H9 (cell line): ENCODE measurements around the gene WAC. TPM values are rescaled to one million over a fixed set of nuclear protein-coding genes. Genes with fewer than 3 reads are reported as not detected.

ENCODE experiments used
- DNase-seq: peaks from one replicate; pipeline ENCODE4 v3.0.0-alpha.2; 2017
- H2AFZ ChIP-seq: one replicate; pipeline ENCODE4 v1.6.1; 2013; ENCODE audit warnings: mild to moderate bottlenecking, low read length, control low read depth, moderate library complexity
- H2AK5ac ChIP-seq: 2 replicates; pipeline ENCODE4 v1.6.1; 2013; ENCODE audit warnings: low read length, control low read depth, mixed read lengths; ENCODE audit not compliant: insufficient read length
- H2BK120ac ChIP-seq: one replicate; pipeline ENCODE4 v1.6.1; 2013; ENCODE audit warnings: low read depth, mild to moderate bottlenecking, low read length, control low read depth, inconsistent platforms; ENCODE audit not compliant: poor library complexity, severe bottlenecking
- H2BK12ac ChIP-seq: 2 replicates; pipeline ENCODE4 v1.6.1; 2013; ENCODE audit warnings: low read length, control low read depth, mixed read lengths, low read depth; ENCODE audit not compliant: insufficient read length
- H2BK15ac ChIP-seq: 2 replicates; pipeline ENCODE4 v1.6.1; 2013; ENCODE audit warnings: low read depth, low read length, control low read depth
- H2BK20ac ChIP-seq: one replicate; pipeline ENCODE4 v1.6.1; 2013; ENCODE audit warnings: low read depth, mild to moderate bottlenecking, low read length, control low read depth, inconsistent platforms; ENCODE audit not compliant: poor library complexity, severe bottlenecking
- H2BK5ac ChIP-seq: 2 replicates; pipeline ENCODE4 v1.6.1; 2013; ENCODE audit warnings: low read length, control low read depth, mixed read lengths; ENCODE audit not compliant: insufficient read length
- H3K14ac ChIP-seq: 2 replicates; pipeline ENCODE4 v1.6.1; 2013; ENCODE audit warnings: low read length, control low read depth; ENCODE audit not compliant: insufficient read depth
- H3K18ac ChIP-seq: 2 replicates; pipeline ENCODE4 v1.6.1; 2013; ENCODE audit warnings: low read depth, mild to moderate bottlenecking, mixed read lengths, low read length, control low read depth; ENCODE audit not compliant: insufficient read length
- H3K23ac ChIP-seq: 2 replicates; pipeline ENCODE4 v1.6.1; 2013; ENCODE audit warnings: low read length, control low read depth, mixed read lengths, low read depth; ENCODE audit not compliant: insufficient read length
- H3K23me2 ChIP-seq: 2 replicates; pipeline ENCODE4 v1.6.1; 2013; ENCODE audit warnings: low read depth, mild to moderate bottlenecking, mixed read lengths, low read length, control low read depth; ENCODE audit not compliant: insufficient read length, poor library complexity, severe bottlenecking
- H3K27ac ChIP-seq: 2 replicates; pipeline ENCODE4 v1.5.1; 2013; ENCODE audit warnings: low read length, control low read depth, mixed read lengths, low read depth; ENCODE audit not compliant: insufficient read length
- H3K27me3 ChIP-seq: 2 replicates; pipeline ENCODE4 v1.6.1; 2013; ENCODE audit warnings: low read length, control low read depth, inconsistent platforms; ENCODE audit not compliant: insufficient read depth
- H3K4ac ChIP-seq: 2 replicates; pipeline ENCODE4 v1.6.1; 2013; ENCODE audit warnings: low read depth, mild to moderate bottlenecking, control low read depth, inconsistent platforms, low read length, moderate library complexity
- H3K4me1 ChIP-seq: 2 replicates; pipeline ENCODE4 v1.6.1; 2013; ENCODE audit warnings: low read length, control low read depth, inconsistent platforms; ENCODE audit not compliant: insufficient read depth
- H3K4me2 ChIP-seq: 2 replicates; pipeline ENCODE4 v1.6.1; 2013; ENCODE audit warnings: low read length, control low read depth, mixed read lengths; ENCODE audit not compliant: insufficient read length, insufficient read depth
- H3K56ac ChIP-seq: 2 replicates; pipeline ENCODE4 v1.6.1; 2013; ENCODE audit warnings: low read depth, mild to moderate bottlenecking, mixed read lengths, low read length, control low read depth; ENCODE audit not compliant: insufficient read length
- H3K79me1 ChIP-seq: 2 replicates; pipeline ENCODE4 v1.6.1; 2013; ENCODE audit warnings: low read depth, mild to moderate bottlenecking, moderate library complexity, low read length, control low read depth, inconsistent platforms; ENCODE audit not compliant: insufficient read depth, poor library complexity, severe bottlenecking
- H3K79me2 ChIP-seq: 2 replicates; pipeline ENCODE4 v1.6.1; 2013; ENCODE audit warnings: low read length, control low read depth, inconsistent platforms; ENCODE audit not compliant: insufficient read depth
- H3K9ac ChIP-seq: 2 replicates; pipeline ENCODE4 v1.6.1; 2013; ENCODE audit warnings: low read length, control low read depth, mixed read lengths; ENCODE audit not compliant: insufficient read length; ENCODE audit errors: extremely low read depth
- H3K9me3 ChIP-seq: one replicate; pipeline ENCODE4 v1.6.1; 2013; ENCODE audit warnings: low read depth, low read length, inconsistent platforms; ENCODE audit not compliant: control insufficient read depth
- H3T11ph ChIP-seq: one replicate; pipeline ENCODE4 v1.6.1; 2013; ENCODE audit warnings: mild to moderate bottlenecking, low read length, control low read depth, inconsistent platforms
- H4K20me1 ChIP-seq: one replicate; pipeline ENCODE4 v1.6.1; 2013; ENCODE audit not compliant: control insufficient read depth, insufficient read length, insufficient read depth
- H4K5ac ChIP-seq: 2 replicates; pipeline ENCODE4 v1.6.1; 2013; ENCODE audit warnings: low read depth, mild to moderate bottlenecking, mixed read lengths, low read length, control low read depth; ENCODE audit not compliant: insufficient read length
- H4K8ac ChIP-seq: replicated peaks from 2 replicates; pipeline ENCODE4 v1.6.1; 2013; ENCODE audit warnings: low read length, control low read depth, mixed read lengths, low read depth; ENCODE audit not compliant: insufficient read length
- H4K91ac ChIP-seq: 2 replicates; pipeline ENCODE4 v1.6.1; 2013; ENCODE audit warnings: low read depth, mild to moderate bottlenecking, moderate library complexity, mixed read lengths, low read length, control low read depth; ENCODE audit not compliant: insufficient read length
- H3K27ac Mint-ChIP-seq, 3 experiments: 2 replicates in 2 of 3; 3 replicates in 1 of 3; pipeline ENCODE4 v1.8.0; 2020 to 2021; ENCODE audit warnings: mixed read lengths in 3 of 3, mild to moderate bottlenecking in 1 of 3, moderate library complexity in 1 of 3
- H3K27me3 Mint-ChIP-seq: 2 replicates; pipeline ENCODE4 v1.8.0; 2021; ENCODE audit warnings: low read depth, mild to moderate bottlenecking, moderate library complexity, mixed read lengths
- H3K36me3 Mint-ChIP-seq, 3 experiments: 2 replicates in 2 of 3; 3 replicates in 1 of 3; pipeline ENCODE4 v1.8.0; 2020 to 2021; ENCODE audit warnings: low read depth in 3 of 3, mixed read lengths in 3 of 3; ENCODE audit not compliant: insufficient read depth in 1 of 3
- H3K4me1 Mint-ChIP-seq, 2 experiments: 2 replicates each; pipeline ENCODE4 v1.8.0; 2020; ENCODE audit warnings: mixed read lengths in 2 of 2
- H3K4me3 Mint-ChIP-seq, 2 experiments: 2 replicates in 1 of 2; 3 replicates in 1 of 2; pipeline ENCODE4 v1.8.0; 2020 to 2021; ENCODE audit warnings: mild to moderate bottlenecking in 2 of 2, mixed read lengths in 2 of 2, moderate library complexity in 1 of 2
- H3K9me3 Mint-ChIP-seq, 2 experiments: 2 replicates in 1 of 2; 3 replicates in 1 of 2; pipeline ENCODE4 v1.8.0; 2020; ENCODE audit warnings: mild to moderate bottlenecking in 2 of 2, mixed read lengths in 2 of 2, moderate library complexity in 1 of 2
- WGBS: extraction: QIAGEN DNeasy Blood & Tissue Kit; methylation state at CpG from one replicate; pipeline ENCODE4 v1.1.7; 2013; ENCODE audit warnings: missing lambda C conversion rate, low lambda C conversion rate, mixed read lengths; ENCODE audit not compliant: insufficient read length; ENCODE audit errors: extremely low coverage; 5-methylcytosine and 5-hydroxymethylcytosine counted together
- total RNA-seq: library from RNA; stranded (reverse); gene quantifications from 2 replicates; pipeline ENCODE4 v1.2.1, GENCODE V29; 2021
- TF ChIP-seq, protein P1 (sequence below): fragments of 200-600 bp; sonication (generic); conservative IDR thresholded peaks from 3 replicates; pipeline ENCODE4 v1.8.0; 2021; ENCODE audit warnings: antibody characterized with exemption, mild to moderate bottlenecking

The WAC gene
- total RNA-seq, 1 experiment from 2014 or later, result 130 TPM

- Histone ChIP-seq H2AFZ (no peak overlapping the region), H3K27me3 (no peaks in the 10 kb centered on the region), H3K23ac (no peak overlapping the region), H3K18ac (no peak overlapping the region), H2BK12ac (no peak overlapping the region), H3K27ac (no peak overlapping the region), H4K91ac (no peak overlapping the region), H2AK5ac (no peak overlapping the region), H3K9ac (no peak overlapping the region), H2BK5ac (no peak overlapping the region), H3K14ac (no peak overlapping the region), H3K9me3 (no peaks in the 10 kb centered on the region), H3K56ac (no peak overlapping the region), H3K23me2 (no peaks in the 10 kb centered on the region), H3T11ph (no peak overlapping the region), H3K4me1 (no peaks in the 10 kb centered on the region; the same call in 1 of the 2 replicates), H4K8ac (no peak overlapping the region), H4K5ac (no peak overlapping the region), H2BK20ac (no peak overlapping the region), H3K4ac (no peak overlapping the region), H4K20me1 (no peaks in the 10 kb centered on the region), H3K4me2 (no peak overlapping the region), H3K79me1 (peaks cover 7% of the 10 kb centered on the region), H3K79me2 (peaks cover 54% of the 10 kb centered on the region; the same call in 1 of the 2 replicates), H2BK120ac (no peak overlapping the region), H2BK15ac (no peak overlapping the region)
- H3K27me3 Mint-ChIP-seq, result no peaks in the 10 kb centered on the region
- TF ChIP-seq, protein P1, sequence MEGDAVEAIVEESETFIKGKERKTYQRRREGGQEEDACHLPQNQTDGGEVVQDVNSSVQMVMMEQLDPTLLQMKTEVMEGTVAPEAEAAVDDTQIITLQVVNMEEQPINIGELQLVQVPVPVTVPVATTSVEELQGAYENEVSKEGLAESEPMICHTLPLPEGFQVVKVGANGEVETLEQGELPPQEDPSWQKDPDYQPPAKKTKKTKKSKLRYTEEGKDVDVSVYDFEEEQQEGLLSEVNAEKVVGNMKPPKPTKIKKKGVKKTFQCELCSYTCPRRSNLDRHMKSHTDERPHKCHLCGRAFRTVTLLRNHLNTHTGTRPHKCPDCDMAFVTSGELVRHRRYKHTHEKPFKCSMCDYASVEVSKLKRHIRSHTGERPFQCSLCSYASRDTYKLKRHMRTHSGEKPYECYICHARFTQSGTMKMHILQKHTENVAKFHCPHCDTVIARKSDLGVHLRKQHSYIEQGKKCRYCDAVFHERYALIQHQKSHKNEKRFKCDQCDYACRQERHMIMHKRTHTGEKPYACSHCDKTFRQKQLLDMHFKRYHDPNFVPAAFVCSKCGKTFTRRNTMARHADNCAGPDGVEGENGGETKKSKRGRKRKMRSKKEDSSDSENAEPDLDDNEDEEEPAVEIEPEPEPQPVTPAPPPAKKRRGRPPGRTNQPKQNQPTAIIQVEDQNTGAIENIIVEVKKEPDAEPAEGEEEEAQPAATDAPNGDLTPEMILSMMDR, result no peak
- no peak overlapping the region for H3K4me3 Mint-ChIP-seq
- DNase-seq, result no peak
- peaks cover 29 to 60% (median 40%) of the 10 kb centered on the region in 3 experiments for H3K36me3 Mint-ChIP-seq
- H3K9me3 Mint-ChIP-seq, result no peaks in the 10 kb centered on the region
- peak overlapping the region; percentile 31 to 78 (median 67) for H3K27ac Mint-ChIP-seq
- no CpG with 5 or more reads among the region's 2 CpGs for WGBS
- H3K4me1 Mint-ChIP-seq, result peaks cover 46 to 48% of the 10 kb centered on the region in 2 experiments
These were observed 22.4 kb downstream of the WAC start for GRCh38 chr10:28555358-28555757.
